HepG2 (cell line): ENCODE data around the gene CR1.

Experiments
- ATF3 ChIP-seq: sonication (generic); formaldehyde crosslinking; IDR thresholded peaks from 2 replicates; pipeline ENCODE4 v1.4.0; 2020; ENCODE audit warnings: missing genetic modification reagents
- POLR2A ChIP-seq, 2 experiments: IDR thresholded peaks; 2 replicates each; pipeline ENCODE4 v1.6.1; 2011; ENCODE audit warnings: low read depth in 2 of 2, low read length in 2 of 2, mild to moderate bottlenecking in 1 of 2, moderate library complexity in 1 of 2; ENCODE audit not compliant: insufficient read depth in 1 of 2
- ZNF639 ChIP-seq: conservative IDR thresholded peaks from 2 replicates; pipeline ENCODE4 v1.6.1; 2018; ENCODE audit warnings: missing genetic modification reagents

GRCh38 chr1:207463021-207463420 lies 32.9 kb upstream of the CR1 start:
- no peak for TF ChIP-seq ATF3 (CRISPR knock-in tag)
- no peak for TF ChIP-seq ZNF639 (CRISPR knock-in tag)
- TF ChIP-seq POLR2A (IDR thresholded peaks at IDR 0.05; ENCODE audit: insufficient read depth in 1 of 2, low read depth in 2 of 2, low read length in 2 of 2) = no peak
